GM21515 (cell line): ENCODE measurements around the gene CRABP2.

Experiments used
- ATAC-seq: cut with Tn5 transposase; IDR thresholded peaks from one replicate; pipeline ENCODE4 v1.9.1; 2021; ENCODE audit not compliant: unreplicated experiment

The CRABP2 gene

GRCh38 chr1:156705321-156705917 is at the start of gene CRABP2:
Gene CRABP2 (minus strand): TSS chr1:156705583. CDS start chr1:156705446, 137 bp downstream.
- no peak for ATAC-seq

- ATAC-seq = no peak
Observed at GRCh38 chr1:156754219-156754618, 48.8 kb upstream of the CRABP2 start.

GRCh38 chr1:156752843-156753482 is 47.6 kb upstream of the CRABP2 start:
- ATAC-seq = no peak

- peak; percentile 59 for ATAC-seq
Observed at GRCh38 chr1:156751757-156752481, 46.5 kb upstream of the CRABP2 start.

GRCh38 chr1:156751451-156751756 is 46.0 kb upstream of the CRABP2 start, which contains the start of gene HDGF:
Gene HDGF (minus strand): TSS chr1:156751675. CDS start chr1:156751429, 246 bp downstream.
- peak; percentile 16 for ATAC-seq

- ATAC-seq = peak; percentile 6
Observed at GRCh38 chr1:156750711-156751450, 45.5 kb upstream of the CRABP2 start.

GRCh38 chr1:156750191-156750672 is 44.8 kb upstream of the CRABP2 start:
- no peak for ATAC-seq

GRCh38 chr1:156749419-156750118 is 44.2 kb upstream of the CRABP2 start:
- no peak for ATAC-seq

GRCh38 chr1:156748670-156749418 is 43.5 kb upstream of the CRABP2 start:
- ATAC-seq = no peak

GRCh38 chr1:156747742-156748669 is 42.6 kb upstream of the CRABP2 start:
- ATAC-seq = no peak

GRCh38 chr1:156746728-156747631 is 41.6 kb upstream of the CRABP2 start:
- ATAC-seq = no peak

GRCh38 chr1:156746406-156746727 is 41.0 kb upstream of the CRABP2 start:
- no peak for ATAC-seq

- no peak for ATAC-seq
Observed at GRCh38 chr1:156745881-156746280, 40.5 kb upstream of the CRABP2 start.

- no peak for ATAC-seq
Observed at GRCh38 chr1:156744786-156745419, 39.5 kb upstream of the CRABP2 start.

- ATAC-seq = no peak
Observed at GRCh38 chr1:156744344-156744743, 39.0 kb upstream of the CRABP2 start.

- no peak for ATAC-seq
Observed at GRCh38 chr1:156743367-156744302, 38.3 kb upstream of the CRABP2 start.

- no peak for ATAC-seq
Observed at GRCh38 chr1:156742801-156743200, 37.4 kb upstream of the CRABP2 start.
